Measurements from ENCODE around the gene ST3GAL5.

- no peak for TF ChIP-seq CTCF (conservative IDR thresholded peaks at IDR 0.05 in 1 of 2, IDR thresholded peaks at IDR 0.05 in 1 of 2; ENCODE audit: low read depth in 1 of 2, low read length in 2 of 2)
- TF ChIP-seq EZH2 (IDR thresholded peaks at IDR 0.05; ENCODE audit: low read length, missing control alignments): no peak
Measured at GRCh38 chr2:85858841-85859240, 29.9 kb downstream of the ST3GAL5 start.

All from fibroblast of lung (primary cell).